ENCODE results near the gene CERS6.

- TF ChIP-seq POLR2AphosphoS5 (IDR thresholded peaks at IDR 0.05; ENCODE audit: borderline replicate concordance, low read depth, low read length) (no peak), EZH2 (IDR thresholded peaks at IDR 0.05) (no peak)
These were observed 156.6 kb downstream of the CERS6 start for GRCh38 chr2:168612719-168613118.

Measured in SK-N-MC (cell line).